Stimulated activated CD4-positive, alpha-beta T cell treated with anti-CD3 and anti-CD28 coated beads, Interleukin-2, amount 100 ng/mL, for 48 hours (primary cell): ENCODE results near the gene SEMA3A.

Experiments used
- DNase-seq, 2 donors: peaks; one replicate each; pipeline ENCODE4 v3.0.0-alpha.2; 2020

SEMA3A gene

DNA sequence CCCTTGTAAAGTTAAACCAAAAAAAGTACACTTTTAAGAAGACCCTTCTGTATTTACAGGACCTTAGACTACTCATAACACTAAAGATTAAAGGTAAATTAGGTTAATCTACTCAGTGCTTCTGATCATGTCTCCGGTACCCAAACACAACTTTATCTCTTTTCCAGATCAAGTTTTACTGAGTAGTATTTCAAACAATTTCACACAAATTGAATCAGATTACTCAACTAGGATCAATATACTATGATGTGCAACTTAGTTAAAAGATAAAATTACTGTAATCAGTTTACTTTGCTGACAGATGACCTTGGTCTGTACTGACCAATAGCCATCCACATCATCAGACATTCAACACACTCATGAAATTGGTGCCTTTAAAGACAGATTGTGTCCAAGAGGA, 191.4 kb downstream of the SEMA3A start:
- DNase-seq = no peak

DNA sequence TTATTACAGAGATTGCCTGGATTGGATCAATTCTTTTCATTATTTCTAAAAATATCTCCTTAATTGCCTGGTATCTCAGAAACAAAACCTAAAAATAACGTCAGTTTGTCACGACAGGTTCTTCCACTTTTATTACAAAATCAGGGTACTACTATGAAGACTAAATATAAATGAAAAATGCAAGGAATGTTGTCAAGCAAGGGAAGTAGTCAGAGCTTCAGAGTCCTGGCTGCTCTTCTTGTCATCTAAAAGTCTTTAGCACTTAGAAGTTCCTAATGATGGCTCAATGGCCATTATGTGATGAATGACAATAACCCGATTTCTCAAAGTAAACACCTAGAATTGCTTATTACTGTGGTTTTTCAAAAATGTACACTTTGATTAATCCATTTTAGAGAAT, 192.2 kb downstream of the SEMA3A start:
- no peak for DNase-seq

DNA sequence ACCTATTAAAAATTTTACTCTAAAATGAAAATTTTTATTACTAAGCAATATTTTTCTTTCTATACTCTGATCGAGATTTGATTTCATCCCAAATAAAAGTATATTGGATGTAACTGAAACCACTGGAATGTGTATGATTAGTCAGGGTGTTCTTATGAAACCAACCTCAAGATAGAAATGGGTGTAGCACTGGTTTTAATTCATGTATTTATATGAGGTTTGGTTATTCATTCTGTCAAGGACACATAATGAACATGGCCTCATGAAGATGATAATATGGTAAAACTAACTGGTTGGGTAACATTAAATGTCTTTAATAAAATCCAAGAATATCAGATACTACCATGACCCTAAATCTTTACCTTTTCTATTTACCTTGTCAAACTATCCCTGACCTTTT, 197.7 kb downstream of the SEMA3A start:
- no peak for DNase-seq

DNA sequence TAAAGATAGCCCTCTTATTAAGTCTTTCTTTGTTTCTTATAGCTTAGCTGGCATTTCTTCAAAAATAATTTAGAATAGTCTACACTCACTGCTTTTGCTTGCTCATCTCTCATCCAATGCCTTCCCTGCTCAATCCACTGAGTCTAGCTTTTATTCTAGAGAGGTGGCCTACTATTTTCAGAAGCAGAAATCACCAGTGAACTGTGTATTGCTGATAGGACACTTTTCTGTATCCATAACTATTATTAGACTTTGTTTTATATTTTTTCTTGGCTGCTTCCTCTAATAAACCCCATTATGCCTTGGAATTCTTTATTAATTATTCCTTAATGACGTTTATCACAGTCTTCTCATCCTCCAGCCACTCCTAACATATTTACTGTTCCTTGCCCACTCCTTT, 206.8 kb downstream of the SEMA3A start:
- no peak for DNase-seq

DNA sequence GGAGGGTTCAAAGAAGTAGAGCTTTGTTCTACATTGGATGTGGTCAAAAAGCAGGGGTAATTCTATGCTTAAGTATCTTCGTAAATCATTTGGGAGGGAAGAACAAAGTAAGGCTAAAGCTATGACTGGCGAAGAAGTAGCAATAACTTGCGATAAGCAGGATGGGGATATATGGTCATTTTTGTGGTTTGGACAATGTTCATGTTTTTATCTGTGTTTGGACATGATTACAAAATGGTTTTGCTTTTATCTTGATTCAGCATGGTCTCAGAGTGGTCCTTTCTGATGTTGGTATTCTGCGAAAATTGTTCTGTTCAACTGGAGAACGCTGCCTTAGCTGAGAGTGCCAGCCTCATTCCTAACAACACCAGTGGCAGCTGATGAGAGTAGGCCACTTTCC, 208.8 kb downstream of the SEMA3A start:
- DNase-seq = no peak

DNA sequence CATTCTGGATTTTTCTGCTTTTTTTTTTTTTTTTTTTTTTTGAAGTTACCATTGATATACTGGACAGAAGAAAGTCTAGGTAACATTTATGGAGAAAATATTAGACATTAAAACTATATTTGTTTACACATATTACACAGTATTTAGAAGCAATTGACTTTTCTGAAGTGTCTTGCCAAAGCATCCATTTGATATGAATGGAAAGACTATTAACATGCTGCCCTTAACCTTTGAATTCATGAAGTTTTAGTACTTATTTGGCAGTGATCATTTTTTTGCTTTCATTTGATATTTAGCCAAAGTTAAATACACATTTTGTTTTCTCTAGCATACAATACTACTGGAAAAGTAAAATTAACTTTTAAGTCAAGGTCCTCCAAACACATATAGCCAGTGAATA, 210.0 kb downstream of the SEMA3A start:
- DNase-seq = no peak

DNA sequence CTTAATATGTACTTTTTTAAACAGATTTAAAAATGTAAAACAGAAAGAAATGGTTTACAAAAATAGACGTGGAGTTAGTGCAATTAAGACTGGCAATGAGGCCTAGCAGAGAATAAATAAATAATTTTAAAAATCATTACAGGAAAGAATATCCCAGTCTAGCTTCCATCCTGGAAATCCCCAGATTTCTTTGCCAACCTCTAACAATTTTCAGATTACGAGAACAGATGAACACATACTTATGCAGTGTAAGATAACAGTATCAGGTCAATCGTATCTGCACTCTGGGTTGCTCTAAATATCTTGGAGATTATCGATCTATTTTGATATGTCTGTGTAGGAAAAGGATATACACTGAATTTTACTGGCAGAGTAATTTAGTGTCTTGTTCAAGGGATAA, 210.5 kb downstream of the SEMA3A start:
- no peak for DNase-seq

DNA sequence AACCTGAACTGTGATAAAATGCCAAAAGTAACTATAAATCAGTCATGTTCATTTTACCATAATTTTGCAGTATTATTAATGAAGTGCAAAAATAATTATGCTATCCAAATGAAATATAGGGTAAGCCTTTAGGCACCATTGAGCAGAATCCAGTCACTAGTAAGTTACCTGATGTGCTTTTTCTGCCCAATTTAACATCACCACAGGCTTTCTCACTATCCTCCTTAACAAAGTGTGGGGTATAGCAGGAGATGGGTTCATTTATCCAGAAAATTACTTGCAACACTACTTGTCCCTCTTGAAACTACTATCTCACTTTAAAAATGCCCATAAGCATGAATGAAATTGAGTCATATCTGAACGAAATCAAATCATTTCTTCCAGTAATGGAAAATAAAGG, 211.0 kb downstream of the SEMA3A start:
- DNase-seq = no peak

DNA sequence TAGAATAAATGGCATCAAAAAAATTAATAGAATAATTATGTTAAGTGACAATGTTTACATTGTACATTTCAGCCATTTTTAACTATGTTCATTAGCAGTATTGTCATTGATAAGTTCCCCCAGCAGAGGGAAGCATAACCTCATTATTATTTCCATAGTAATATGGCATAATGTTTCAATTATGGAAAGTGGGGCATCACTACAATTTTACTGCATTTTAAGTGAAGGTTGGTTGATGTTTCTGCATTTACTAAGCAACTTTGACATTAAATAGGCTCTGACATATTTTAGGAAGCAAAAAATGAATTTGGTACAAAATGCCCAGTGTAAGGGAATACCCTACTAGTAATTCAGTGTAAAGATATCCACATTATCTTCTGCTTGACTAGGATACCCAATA, 218.3 kb downstream of the SEMA3A start:
- DNase-seq = peak in 1 of 2 donors; percentile 3

DNA sequence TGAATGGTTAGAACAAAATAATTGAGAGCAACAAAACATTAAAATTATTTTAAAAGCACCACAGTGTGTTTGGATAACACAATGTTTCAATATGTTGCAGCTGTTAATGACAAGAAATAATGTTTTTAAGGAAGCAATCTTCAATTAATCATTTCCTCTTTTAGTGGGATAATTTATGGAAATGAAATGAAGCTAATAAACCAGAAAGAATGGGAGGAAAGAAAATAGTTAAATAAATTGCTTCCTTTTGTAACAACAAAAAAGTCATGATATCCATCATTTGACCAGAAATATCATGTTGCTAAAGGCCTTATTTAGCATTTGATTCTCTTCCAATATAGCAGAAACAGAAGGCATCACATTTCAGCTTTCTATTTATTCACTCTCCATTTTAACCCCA, 224.5 kb downstream of the SEMA3A start:
- DNase-seq = no peak

DNA sequence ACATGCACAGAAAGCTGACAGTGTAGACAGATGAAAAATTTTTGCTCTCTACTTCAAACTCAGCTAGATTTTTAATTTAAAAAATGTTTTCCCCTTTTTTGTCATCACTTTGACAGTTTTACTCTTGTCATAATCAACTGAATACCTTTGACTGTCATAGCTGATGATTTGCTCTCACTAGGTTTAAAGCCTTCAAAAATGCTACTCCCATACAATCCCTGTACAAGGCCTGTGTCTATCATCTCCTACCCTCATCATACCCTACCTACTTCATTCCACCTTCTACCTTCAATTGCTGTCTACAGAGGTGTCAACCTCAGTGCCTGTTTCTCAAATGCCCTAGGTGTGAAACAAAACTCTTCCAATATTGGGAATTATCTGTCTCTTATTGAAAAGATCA, 230.3 kb downstream of the SEMA3A start:
- DNase-seq = no peak

DNA sequence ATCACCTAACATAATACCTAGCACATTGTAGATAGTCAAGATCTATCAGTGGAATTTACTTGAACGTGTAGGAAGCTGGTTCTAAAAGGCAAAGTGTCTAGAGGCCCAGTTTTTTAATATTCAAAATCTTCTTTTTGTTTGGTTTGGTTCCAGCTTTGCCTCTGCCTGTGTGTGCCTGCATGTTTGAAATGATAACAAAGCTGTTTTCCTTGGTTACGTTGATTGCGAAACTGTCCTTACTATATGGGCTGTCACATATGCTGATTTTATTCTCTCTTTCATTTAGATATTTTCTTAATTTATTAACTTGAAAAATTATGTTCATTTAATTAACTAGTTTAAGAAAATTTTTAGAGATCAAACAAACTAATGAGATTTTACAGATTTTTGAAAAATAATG, 237.3 kb downstream of the SEMA3A start:
- DNase-seq = no peak

DNA sequence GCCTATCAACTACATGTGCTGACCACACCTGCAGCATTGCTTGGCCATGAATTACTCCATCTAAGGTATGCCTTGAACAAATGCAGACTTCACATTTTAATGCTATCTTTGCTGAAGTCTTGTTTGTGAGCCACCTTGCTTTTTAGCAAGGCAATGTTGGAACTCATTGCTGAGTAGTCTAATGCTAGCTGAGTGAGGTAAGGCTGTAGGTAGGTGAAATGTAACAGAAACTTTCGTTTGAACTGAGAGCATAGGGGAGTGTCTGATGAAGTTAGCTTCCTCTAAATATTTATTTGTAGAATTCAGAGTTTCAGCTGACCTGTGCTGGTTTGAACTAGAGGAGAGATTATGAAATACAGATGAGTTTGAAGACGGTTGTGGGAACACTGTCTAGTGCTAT, 238.5 kb downstream of the SEMA3A start:
- DNase-seq = no peak

DNA sequence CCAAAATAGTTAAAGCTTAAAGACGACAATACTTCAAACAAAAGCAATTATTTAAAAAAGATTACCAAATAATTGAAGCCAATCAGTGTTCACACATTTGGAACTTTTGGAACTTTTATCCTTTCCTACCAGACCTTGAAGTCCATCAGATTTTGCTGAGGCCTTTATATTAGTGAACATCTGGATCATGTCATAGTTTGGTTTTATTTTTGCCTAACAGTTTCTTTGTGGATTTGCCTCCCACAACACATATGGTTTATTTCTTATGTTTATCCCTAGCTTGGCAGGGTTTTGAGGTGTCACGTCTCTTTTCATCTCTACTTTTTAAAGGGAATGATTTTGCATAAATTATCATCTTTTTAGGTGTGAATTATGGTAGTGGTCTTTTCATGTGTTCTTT, 242.4 kb downstream of the SEMA3A start:
- no peak for DNase-seq

DNA sequence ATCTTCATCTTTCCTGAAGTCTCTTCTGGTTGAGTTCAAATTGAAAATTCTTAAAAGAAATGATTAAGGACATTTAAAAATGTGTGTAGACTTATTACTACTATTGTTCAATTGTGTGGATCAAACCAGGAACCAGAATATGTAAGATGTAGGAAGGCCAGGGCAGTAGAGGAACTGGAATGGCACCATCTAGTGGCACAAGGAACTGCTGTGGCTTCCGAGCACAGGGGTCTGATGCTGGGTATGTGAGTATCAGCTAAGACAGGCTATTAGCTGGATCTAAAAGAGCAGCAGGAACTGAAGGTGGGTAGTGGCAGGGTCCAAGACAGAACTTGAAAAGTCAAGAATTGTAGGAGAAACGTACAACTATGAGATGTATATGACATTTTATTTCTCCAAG, 247.3 kb downstream of the SEMA3A start:
- DNase-seq = no peak

DNA sequence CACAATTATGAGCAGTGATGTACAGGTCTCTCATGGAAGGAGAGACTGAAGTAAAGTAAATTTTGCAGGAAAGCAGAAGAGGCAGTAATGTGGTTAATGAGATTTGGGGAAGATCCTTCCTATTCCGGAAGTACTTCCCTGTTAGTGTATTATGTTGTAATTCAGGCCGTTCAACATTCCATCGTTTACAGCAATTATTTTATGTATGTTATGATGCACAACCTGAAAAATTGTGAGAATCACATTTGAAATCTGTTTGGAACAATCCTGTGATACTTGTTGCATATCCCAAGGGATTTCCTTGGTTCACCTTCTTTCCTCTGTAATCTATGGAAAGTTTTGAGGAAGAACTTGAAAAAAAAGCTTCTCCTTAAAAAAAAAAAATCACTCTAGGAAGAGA, 247.8 kb downstream of the SEMA3A start:
- DNase-seq = no peak

DNA sequence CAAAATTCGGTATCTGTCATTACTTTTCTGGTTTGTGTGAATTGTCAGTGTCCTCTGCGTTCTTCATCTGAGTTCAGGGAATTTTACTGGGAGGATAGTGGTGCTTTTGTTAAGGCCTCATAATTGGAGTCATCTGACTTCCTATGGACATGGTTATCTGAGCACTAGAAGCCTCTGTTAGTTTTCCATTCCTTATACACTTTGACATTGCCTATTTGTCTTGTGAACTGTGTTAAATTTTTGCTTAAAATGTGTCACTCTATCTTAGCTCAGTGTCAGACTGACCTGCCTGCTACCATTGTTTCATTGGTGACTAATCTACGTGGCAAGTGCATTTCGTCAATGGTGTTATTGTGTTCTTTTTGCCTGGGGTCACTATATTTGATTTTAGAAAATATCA, 253.3 kb downstream of the SEMA3A start:
- no peak for DNase-seq

DNA sequence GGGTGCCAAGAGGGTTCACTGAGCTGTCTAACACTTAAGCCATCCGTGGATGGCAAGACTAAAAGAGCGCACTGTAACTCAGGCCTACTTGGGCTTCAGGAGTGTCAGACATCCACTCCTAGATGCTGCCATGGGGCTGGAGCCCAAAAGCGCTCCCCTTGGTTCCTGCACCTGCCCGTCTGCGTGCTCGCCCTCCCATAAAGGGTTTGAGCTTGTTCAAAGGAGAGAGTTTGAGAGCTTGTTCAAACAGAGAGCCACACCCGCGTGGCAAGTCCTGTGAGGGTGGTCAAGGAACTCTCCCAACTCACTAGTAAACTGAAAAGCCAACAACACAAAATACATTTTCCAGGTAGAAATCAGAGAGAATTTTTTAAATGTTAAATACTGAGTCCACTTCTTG, 256.7 kb downstream of the SEMA3A start:
- DNase-seq = no peak

DNA sequence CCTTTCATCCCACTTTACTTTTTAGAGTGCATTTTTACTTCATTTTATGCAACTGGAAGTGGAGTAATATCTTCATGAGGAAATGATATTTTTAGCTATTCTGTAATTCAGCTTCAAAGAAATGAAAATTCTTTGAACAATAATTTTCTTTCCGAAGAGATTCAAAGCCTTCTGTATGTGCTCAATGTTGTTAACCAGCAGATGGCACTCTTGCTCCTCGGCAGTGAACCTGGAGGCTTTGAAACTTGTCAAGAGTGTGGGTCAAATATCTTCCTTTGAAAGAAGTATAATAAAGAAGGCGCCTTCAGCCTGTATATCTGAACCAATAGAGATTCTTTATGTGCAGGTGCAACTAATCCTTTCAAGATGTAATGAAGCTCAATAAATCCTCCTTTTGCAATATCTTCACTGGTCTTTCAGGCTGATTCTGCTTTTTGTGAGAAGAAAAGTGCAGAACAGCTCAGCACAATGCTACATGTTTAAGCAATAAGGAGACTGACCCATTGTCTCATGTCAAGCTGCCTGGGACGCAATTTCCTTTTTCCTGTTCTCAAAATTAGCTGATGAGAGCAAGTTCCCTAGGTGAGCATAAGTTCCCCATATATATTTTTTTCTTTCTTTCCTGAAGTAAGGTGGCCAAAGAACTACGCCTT, 258.4 kb downstream of the SEMA3A start:
- DNase-seq = peak; percentile 18 to 28

DNA sequence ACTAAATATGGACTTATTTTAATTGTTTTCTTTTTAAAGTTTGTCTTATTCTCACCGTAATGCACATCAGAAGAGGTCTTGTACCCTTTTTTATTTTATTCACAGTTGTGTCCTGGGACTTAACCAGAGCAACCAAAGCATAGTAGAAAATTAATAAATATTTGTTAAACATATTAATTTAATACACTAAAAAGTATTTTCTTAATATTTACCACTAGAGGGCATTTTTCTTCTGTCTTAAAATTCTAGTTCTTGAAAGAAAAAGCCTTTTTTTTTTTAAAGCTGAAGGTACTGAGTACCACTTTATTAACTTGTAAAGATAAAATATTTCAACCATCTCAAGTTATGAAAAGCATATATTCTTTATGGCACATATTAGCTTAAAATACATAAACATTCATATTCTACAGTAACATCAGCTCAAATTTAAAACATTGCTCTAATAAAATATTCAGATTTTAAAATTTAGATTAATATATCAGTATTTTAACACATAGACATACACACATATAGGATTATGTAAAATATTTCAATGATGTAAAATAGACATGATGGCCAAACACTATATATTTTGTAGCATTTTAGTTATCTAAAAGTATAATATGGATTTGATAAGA, 260.4 kb downstream of the SEMA3A start:
- no peak for DNase-seq

DNA sequence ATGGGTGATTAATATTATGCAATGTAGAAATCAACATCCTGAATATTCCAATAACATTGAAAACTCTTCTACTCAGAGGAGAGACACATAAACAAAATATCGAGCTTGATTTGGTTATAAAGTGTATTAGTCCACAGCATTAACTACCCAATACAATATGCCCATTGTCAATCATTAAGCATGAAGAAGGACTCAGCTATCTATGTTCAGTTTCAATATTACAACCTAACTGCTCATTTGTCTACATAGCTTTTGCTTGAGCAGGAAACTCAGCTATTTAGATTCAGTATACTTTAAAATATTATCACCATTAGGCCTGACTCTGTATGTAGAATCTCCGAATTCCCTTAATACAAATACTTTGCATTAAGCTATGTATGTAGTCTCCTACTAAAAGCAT, 262.6 kb downstream of the SEMA3A start:
- no peak for DNase-seq

DNA sequence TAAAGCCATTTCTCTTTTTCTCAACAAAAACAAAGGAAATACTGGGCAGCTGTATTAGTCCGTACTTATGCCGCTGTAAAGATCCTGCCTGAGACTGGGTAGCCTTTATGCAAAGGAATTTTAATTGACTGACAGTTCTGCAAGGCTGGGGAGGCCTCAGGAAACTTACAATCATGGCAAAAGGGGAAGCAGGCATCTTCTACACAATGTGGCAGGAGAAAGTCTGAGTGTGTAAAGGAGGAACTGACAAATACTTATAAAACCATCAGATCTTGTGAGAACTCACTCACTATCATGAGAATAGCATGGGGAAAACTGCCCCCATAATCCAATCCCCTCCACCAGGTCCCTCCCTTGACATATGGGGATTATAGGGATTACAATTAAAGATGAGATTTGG, 264.3 kb downstream of the SEMA3A start:
- no peak for DNase-seq

DNA sequence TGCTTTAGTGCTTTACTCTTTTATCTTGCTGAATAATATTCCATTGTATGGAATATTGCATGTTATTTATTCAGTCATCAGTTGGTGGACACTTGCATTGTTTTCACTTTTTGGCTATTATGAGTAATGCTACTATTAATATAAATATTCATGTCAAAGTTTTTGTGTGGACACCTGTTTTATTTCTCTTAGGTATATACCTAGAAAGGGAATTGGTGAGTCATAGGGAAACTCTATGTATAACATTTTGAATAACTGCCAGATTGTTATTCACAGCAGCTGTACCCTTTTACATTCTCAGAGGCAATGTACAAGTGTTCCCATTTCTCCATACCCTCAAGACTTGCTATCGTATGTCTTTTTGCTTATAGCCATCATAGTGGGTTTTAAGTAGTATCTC, 268.7 kb downstream of the SEMA3A start:
- no peak for DNase-seq

DNA sequence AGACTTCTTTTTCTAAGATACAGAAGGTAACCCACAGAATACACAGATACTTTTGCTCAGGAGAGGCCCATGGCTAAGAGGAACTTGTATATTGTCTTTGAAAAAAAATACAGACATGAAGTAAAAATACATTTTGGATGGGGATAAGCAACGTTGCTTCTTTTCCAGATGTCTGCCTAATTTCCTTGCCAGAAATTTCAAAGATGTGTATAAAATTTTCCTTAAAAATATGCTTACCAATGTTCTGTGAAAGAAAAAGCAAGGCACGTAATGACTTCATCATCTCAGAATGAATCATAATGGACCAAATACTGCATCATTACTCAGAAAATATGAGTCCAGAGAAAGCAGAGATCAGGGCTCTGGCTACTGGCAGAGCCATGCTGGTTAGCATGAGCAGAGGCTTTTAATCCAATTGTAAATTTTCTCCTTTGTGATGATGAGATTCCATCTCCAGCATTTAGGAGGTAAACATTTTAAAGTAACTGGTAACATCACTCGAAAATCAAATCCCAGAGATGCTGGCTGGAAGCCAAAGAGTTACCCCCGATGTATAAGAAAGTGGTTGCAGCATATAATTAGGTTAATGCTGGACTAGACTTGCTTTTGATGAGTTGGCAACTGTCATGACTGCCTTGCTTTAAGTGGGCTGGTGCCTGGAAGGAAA, 272.5 kb downstream of the SEMA3A start:
- no peak for DNase-seq
